K562 (cell line): ENCODE data around the gene NPC1L1. TPM values are rescaled to one million over a fixed set of nuclear protein-coding genes. Genes with fewer than 3 reads are reported as not detected.

Experiments
- C11orf30 ChIP-seq: fragments of 450-650 bp; IDR thresholded peaks from 2 replicates; pipeline ENCODE4 v1.6.1; 2016; ENCODE audit warnings: low read depth, mild to moderate bottlenecking
- ESRRA ChIP-seq: fragments of 450-650 bp; IDR thresholded peaks from 2 replicates; pipeline ENCODE4 v1.6.1; 2014; ENCODE audit warnings: low read depth, mild to moderate bottlenecking, moderate library complexity, borderline replicate concordance
- NCOR1 ChIP-seq: fragments of 450-650 bp; IDR thresholded peaks from 2 replicates; pipeline ENCODE4 v1.6.1; 2016; ENCODE audit warnings: mild to moderate bottlenecking, moderate library complexity
- PHF21A ChIP-seq: fragments of 450-650 bp; IDR thresholded peaks from 2 replicates; pipeline ENCODE4 v1.6.1; 2017; ENCODE audit warnings: low read depth, borderline replicate concordance
- SAP30 ChIP-seq: fragments of 200-600 bp; sonication (generic); IDR thresholded peaks from 2 replicates; pipeline ENCODE4 v1.6.1; 2012; ENCODE audit warnings: borderline replicate concordance, low read depth, mild to moderate bottlenecking, moderate library complexity, low read length, control low read depth, inconsistent platforms; ENCODE audit not compliant: insufficient read depth, poor library complexity, severe bottlenecking
- SIN3A ChIP-seq, 2 experiments: fragments of 150-350 bp in 1 of 2; IDR thresholded peaks; 2 replicates each; pipeline ENCODE4 v1.6.1; 2011 to 2016; ENCODE audit warnings: borderline replicate concordance in 2 of 2, low read depth in 2 of 2, low read length in 2 of 2, mild to moderate bottlenecking in 2 of 2, moderate library complexity in 2 of 2; ENCODE audit not compliant: control insufficient read depth in 1 of 2
- SIN3B ChIP-seq: fragments of 450-650 bp; IDR thresholded peaks from 2 replicates; pipeline ENCODE4 v1.6.1; 2017; ENCODE audit warnings: low read depth, mild to moderate bottlenecking, moderate library complexity
- TAF7 ChIP-seq: fragments of 450-650 bp; IDR thresholded peaks from 2 replicates; pipeline ENCODE4 v1.6.1; 2016; ENCODE audit warnings: missing genetic modification characterization, missing compliant biosample characterization
- TEAD1 ChIP-seq, 2 experiments: fragments of 450-650 bp in 1 of 2; sonication (generic) in 1 of 2; formaldehyde crosslinking; IDR thresholded peaks; 2 replicates each; pipeline versions ENCODE4 v1.4.0 to v1.8.0; 2020 to 2022; ENCODE audit warnings: mild to moderate bottlenecking in 2 of 2, missing genetic modification reagents in 1 of 2
- ZNF584 ChIP-seq: fragments of 200-800 bp; sonication (Bioruptor generic); IDR thresholded peaks from 2 replicates; pipeline ENCODE4 v1.6.1; 2016; ENCODE audit warnings: low read depth, mild to moderate bottlenecking, missing genetic modification characterization, missing compliant biosample characterization
- ZNF609 ChIP-seq: sonication (generic); formaldehyde crosslinking; IDR thresholded peaks from 2 replicates; pipeline ENCODE4 v1.8.1; 2023; ENCODE audit warnings: missing genetic modification reagents, mild to moderate bottlenecking, borderline replicate concordance
- ZNF79 ChIP-seq: fragments of 250-450 bp; sonication (Bioruptor Pico); IDR thresholded peaks from 2 replicates; pipeline ENCODE4 v1.4.0; 2020; ENCODE audit warnings: low read depth, mild to moderate bottlenecking, moderate library complexity
- polyA plus RNA-seq, 8 experiments: library from polyadenylated mRNA; depleted of rRNA in 4 of 8; stranded (reverse) in 5 of 8; unstranded in 3 of 8; fragments of >200 nt; fragmentation: Nextera tagmentation in 2 of 8; fragmentation: Illumina TruSeq in 1 of 8; extraction: Ambion mirVana in 2 of 8; extraction: Trizol in 1 of 8; gene quantifications; 2 replicates each; pipeline versions ENCODE4 v1.2.1 to v1.2.3, GENCODE V29; 2011 to 2014; ENCODE audit warnings: inconsistent platforms in 1 of 8, missing spikeins in 1 of 8
- total RNA-seq, 7 experiments: library from RNA; depleted of rRNA in 6 of 7; stranded (reverse); fragments of >200 nt in 6 of 7; fragmentation: Illumina TruSeq in 2 of 7; extraction: Trizol in 2 of 7; gene quantifications; 2 replicates each; pipeline versions ENCODE4 v1.2.1 to v1.2.3, GENCODE V29; 2011 to 2021; ENCODE audit warnings: low replicate concordance in 1 of 7
- TF ChIP-seq, protein P1 (sequence below): sonication (generic); formaldehyde crosslinking; IDR thresholded peaks from 2 replicates; pipeline ENCODE4 v1.8.1; 2023; ENCODE audit warnings: mild to moderate bottlenecking, missing genetic modification reagents, moderate library complexity
- TF ChIP-seq, protein P2 (sequence below): fragments of 450-650 bp; formaldehyde crosslinking; IDR thresholded peaks from 2 replicates; pipeline ENCODE4 v1.4.0; 2022; ENCODE audit warnings: missing genetic modification characterization
- TF ChIP-seq, protein P3 (sequence below): fragments of 450-650 bp; formaldehyde crosslinking; IDR thresholded peaks from 2 replicates; pipeline ENCODE4 v1.4.0; 2020; ENCODE audit warnings: mild to moderate bottlenecking, moderate library complexity
- TF ChIP-seq, protein P4 (sequence below): fragments of 250-450 bp; sonication (Bioruptor Pico); IDR thresholded peaks from 2 replicates; pipeline ENCODE4 v1.5.0; 2021

Gene NPC1L1
- total and polyA plus RNA-seq, 9 of the 15 experiments (the other 6 are each of a cell fraction or from before 2014, with no cell fraction given): 0.01 to 0.18 (median 0.07) TPM; not detected in 4

DNA sequence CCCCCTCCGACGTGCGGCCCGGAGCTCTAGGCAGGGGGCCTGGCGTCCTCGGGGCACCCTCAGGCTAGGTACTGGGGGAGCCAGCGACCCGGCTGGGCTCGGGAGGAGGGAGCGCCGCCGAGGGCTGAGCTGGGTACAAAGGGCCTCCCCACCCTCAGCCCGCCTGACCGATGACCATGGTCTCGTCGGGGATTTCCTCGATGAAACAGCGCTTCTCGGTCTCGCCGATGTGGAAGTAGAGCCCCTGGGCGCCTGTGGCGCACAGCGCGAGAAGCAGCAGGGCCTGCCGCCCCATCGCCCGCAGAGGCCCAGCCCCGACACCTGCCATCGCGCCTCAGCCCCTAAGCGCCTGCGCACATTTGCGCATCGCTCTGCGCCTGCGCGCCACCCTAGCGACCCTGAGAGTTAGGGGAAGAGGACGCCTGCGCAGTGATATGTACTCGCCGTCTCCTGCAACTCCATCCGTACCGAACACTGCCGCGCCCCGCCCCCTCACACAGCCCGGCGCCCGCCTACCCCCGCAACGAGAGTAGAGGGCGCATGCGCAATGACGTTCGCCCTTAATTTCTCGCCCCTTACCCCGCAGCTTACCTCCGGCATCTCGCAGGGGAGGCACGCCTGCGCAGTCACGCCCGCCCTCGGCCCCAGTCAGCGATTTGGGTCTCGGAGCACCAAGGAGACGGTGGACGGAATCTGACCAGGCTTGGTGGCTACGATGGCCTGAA, 40.9 kb upstream of the NPC1L1 start, which contains the start of gene TMED4 (continued):
- TF ChIP-seq, protein P1, sequence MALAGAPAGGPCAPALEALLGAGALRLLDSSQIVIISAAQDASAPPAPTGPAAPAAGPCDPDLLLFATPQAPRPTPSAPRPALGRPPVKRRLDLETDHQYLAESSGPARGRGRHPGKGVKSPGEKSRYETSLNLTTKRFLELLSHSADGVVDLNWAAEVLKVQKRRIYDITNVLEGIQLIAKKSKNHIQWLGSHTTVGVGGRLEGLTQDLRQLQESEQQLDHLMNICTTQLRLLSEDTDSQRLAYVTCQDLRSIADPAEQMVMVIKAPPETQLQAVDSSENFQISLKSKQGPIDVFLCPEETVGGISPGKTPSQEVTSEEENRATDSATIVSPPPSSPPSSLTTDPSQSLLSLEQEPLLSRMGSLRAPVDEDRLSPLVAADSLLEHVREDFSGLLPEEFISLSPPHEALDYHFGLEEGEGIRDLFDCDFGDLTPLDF: peak; percentile 85; the same call in 1 of the 2 replicates
- TF ChIP-seq ZNF79: no peak
- no peak for TF ChIP-seq ZNF609 (CRISPR knock-in tag)
- TF ChIP-seq, protein P2, sequence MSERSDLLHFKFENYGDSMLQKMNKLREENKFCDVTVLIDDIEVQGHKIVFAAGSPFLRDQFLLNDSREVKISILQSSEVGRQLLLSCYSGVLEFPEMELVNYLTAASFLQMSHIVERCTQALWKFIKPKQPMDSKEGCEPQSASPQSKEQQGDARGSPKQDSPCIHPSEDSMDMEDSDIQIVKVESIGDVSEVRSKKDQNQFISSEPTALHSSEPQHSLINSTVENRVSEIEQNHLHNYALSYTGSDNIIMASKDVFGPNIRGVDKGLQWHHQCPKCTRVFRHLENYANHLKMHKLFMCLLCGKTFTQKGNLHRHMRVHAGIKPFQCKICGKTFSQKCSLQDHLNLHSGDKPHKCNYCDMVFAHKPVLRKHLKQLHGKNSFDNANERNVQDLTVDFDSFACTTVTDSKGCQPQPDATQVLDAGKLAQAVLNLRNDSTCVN (CRISPR knock-in tag): no peak
- peak; percentile 82 for TF ChIP-seq C11orf30
- TF ChIP-seq, protein P3, sequence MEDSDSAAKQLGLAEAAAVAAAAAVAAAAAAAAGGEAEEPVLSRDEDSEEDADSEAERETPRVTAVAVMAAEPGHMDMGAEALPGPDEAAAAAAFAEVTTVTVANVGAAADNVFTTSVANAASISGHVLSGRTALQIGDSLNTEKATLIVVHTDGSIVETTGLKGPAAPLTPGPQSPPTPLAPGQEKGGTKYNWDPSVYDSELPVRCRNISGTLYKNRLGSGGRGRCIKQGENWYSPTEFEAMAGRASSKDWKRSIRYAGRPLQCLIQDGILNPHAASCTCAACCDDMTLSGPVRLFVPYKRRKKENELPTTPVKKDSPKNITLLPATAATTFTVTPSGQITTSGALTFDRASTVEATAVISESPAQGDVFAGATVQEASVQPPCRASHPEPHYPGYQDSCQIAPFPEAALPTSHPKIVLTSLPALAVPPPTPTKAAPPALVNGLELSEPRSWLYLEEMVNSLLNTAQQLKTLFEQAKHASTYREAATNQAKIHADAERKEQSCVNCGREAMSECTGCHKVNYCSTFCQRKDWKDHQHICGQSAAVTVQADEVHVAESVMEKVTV (CRISPR knock-in tag): no peak
- TF ChIP-seq, protein P4, sequence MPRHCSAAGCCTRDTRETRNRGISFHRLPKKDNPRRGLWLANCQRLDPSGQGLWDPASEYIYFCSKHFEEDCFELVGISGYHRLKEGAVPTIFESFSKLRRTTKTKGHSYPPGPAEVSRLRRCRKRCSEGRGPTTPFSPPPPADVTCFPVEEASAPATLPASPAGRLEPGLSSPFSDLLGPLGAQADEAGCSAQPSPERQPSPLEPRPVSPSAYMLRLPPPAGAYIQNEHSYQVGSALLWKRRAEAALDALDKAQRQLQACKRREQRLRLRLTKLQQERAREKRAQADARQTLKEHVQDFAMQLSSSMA (CRISPR knock-in tag): no peak
- TF ChIP-seq SAP30: no peak
- no peak for TF ChIP-seq PHF21A
- peak; percentile 54; the same call in 1 of the 2 replicates for TF ChIP-seq SIN3B
- no peak for TF ChIP-seq NCOR1
- peak in 1 of 2 experiments; percentile 11; a peak in 2 of 4 replicates for TF ChIP-seq SIN3A (IDR thresholded peaks at IDR 0.05; ENCODE audit: borderline replicate concordance in 2 of 2, control insufficient read depth in 1 of 2, low read depth in 2 of 2, low read length in 2 of 2)
- peak; percentile 27; the same call in 1 of the 2 replicates for TF ChIP-seq ESRRA
- TF ChIP-seq TAF7: 0 out of 2 replicates have a peak, but pooled peaks have one; percentile 34
- 0 out of 4 replicates have a peak, but pooled peaks of 1 of the 2 experiments have one; percentile 26 for TF ChIP-seq TEAD1 (CRISPR knock-in tag; IDR thresholded peaks at IDR 0.05)
- no peak for TF ChIP-seq ZNF584 (CRISPR knock-in tag)
